Thyroid gland (tissue), 4 donors: ENCODE measurements around the gene ZC3H7A.

ENCODE experiments used
- CTCF ChIP-seq, 6 experiments: fragments of 200-600 bp in 3 of 6; fragments of 450-650 bp in 3 of 6; sonication (generic) in 3 of 6; IDR thresholded peaks; one replicate each; pipeline ENCODE4 v1.5.1; 2016 to 2019; ENCODE audit warnings: antibody characterized with exemption in 6 of 6, mild to moderate bottlenecking in 2 of 6, inconsistent platforms in 1 of 6, moderate library complexity in 1 of 6
- POLR2A ChIP-seq, 2 donors: fragments of 450-650 bp; IDR thresholded peaks; one replicate each; pipeline ENCODE4 v1.6.1; 2017; ENCODE audit warnings: antibody characterized with exemption in 2 of 2, mild to moderate bottlenecking in 2 of 2, moderate library complexity in 1 of 2

- no peak for TF ChIP-seq CTCF (IDR thresholded peaks at IDR 0.05)
- no peak for TF ChIP-seq POLR2A (IDR thresholded peaks at IDR 0.05)
These were observed 54.9 kb downstream of the ZC3H7A start for GRCh38 chr16:11742093-11742535.
